Trophoblast cell (in vitro differentiated cells and primary cell): ENCODE results near the gene PRSS38.
A peak's percentile ranks its signal among the peaks of the same experiment; 100 is the strongest.

Experiments used
- DNase-seq, 2 donors: peaks; one replicate each; pipeline ENCODE4 v3.0.0-alpha.2; 2016
- H2AFZ ChIP-seq: 2 replicates; pipeline ENCODE4 v1.6.1; 2013; ENCODE audit warnings: low read length, moderate library complexity, mild to moderate bottlenecking; ENCODE audit not compliant: insufficient read depth, poor library complexity
- H2AK5ac ChIP-seq: 2 replicates; pipeline ENCODE4 v1.6.1; 2013; ENCODE audit warnings: mild to moderate bottlenecking, low read length
- H2BK120ac ChIP-seq: 2 replicates; pipeline ENCODE4 v1.6.1; 2013; ENCODE audit warnings: low read length, mild to moderate bottlenecking, moderate library complexity; ENCODE audit not compliant: insufficient read depth, poor library complexity
- H2BK12ac ChIP-seq: 2 replicates; pipeline ENCODE4 v1.6.1; 2013; ENCODE audit warnings: mild to moderate bottlenecking, low read length, moderate library complexity
- H2BK5ac ChIP-seq: 2 replicates; pipeline ENCODE4 v1.6.1; 2013; ENCODE audit warnings: low read length, low read depth, moderate library complexity, mild to moderate bottlenecking; ENCODE audit not compliant: poor library complexity
- H3K14ac ChIP-seq: 2 replicates; pipeline ENCODE4 v1.6.1; 2013; ENCODE audit warnings: mild to moderate bottlenecking, low read length
- H3K18ac ChIP-seq: 2 replicates; pipeline ENCODE4 v1.6.1; 2013; ENCODE audit warnings: mild to moderate bottlenecking, low read length
- H3K23ac ChIP-seq: 2 replicates; pipeline ENCODE4 v1.6.1; 2013; ENCODE audit warnings: low read length
- H3K27ac ChIP-seq: 2 replicates; pipeline ENCODE4 v1.5.1; 2013; ENCODE audit warnings: low read depth, mild to moderate bottlenecking, inconsistent platforms, low read length, moderate library complexity
- H3K27me3 ChIP-seq: 2 replicates; pipeline ENCODE4 v1.6.1; 2013; ENCODE audit warnings: inconsistent platforms, mild to moderate bottlenecking, low read length, moderate library complexity; ENCODE audit not compliant: insufficient read depth
- H3K36me3 ChIP-seq, 2 experiments: 1 replicate in 1 of 2; 2 replicates in 1 of 2; pipeline ENCODE4 v1.6.1; 2013; ENCODE audit warnings: low read length in 2 of 2, mild to moderate bottlenecking in 2 of 2, moderate library complexity in 1 of 2; ENCODE audit not compliant: insufficient read depth in 2 of 2, control insufficient read depth in 1 of 2
- H3K4ac ChIP-seq: 2 replicates; pipeline ENCODE4 v1.6.1; 2013; ENCODE audit warnings: low read depth, mild to moderate bottlenecking, low read length, moderate library complexity
- H3K4me1 ChIP-seq, 2 experiments: 1 replicate in 1 of 2; 2 replicates in 1 of 2; pipeline ENCODE4 v1.6.1; 2013; ENCODE audit warnings: low read length in 2 of 2, mild to moderate bottlenecking in 2 of 2, moderate library complexity in 1 of 2; ENCODE audit not compliant: insufficient read depth in 2 of 2, control insufficient read depth in 1 of 2
- H3K4me2 ChIP-seq: 2 replicates; pipeline ENCODE4 v1.6.1; 2013; ENCODE audit warnings: inconsistent platforms, mild to moderate bottlenecking, low read length, moderate library complexity
- H3K4me3 ChIP-seq: 2 replicates; pipeline ENCODE4 v1.5.1; 2013; ENCODE audit warnings: mild to moderate bottlenecking, low read depth, low read length, inconsistent platforms
- H3K79me1 ChIP-seq: one replicate; pipeline ENCODE4 v1.6.1; 2013; ENCODE audit warnings: low read length
- H3K79me2 ChIP-seq: 2 replicates; pipeline ENCODE4 v1.6.1; 2013; ENCODE audit warnings: low read length, mild to moderate bottlenecking; ENCODE audit not compliant: control insufficient read depth, insufficient read depth, poor library complexity
- H3K9ac ChIP-seq: 2 replicates; pipeline ENCODE4 v1.6.1; 2013; ENCODE audit warnings: mild to moderate bottlenecking, low read length
- H3K9me3 ChIP-seq: 2 replicates; pipeline ENCODE4 v1.6.1; 2013; ENCODE audit warnings: low read depth, mild to moderate bottlenecking, control low read depth, inconsistent platforms, low read length; ENCODE audit not compliant: insufficient read depth
- H4K12ac ChIP-seq: 2 replicates; pipeline ENCODE4 v1.6.1; 2013; ENCODE audit warnings: low read depth, mild to moderate bottlenecking, low read length, moderate library complexity
- H4K8ac ChIP-seq: 2 replicates; pipeline ENCODE4 v1.6.1; 2013; ENCODE audit warnings: low read depth, mild to moderate bottlenecking, low read length, moderate library complexity
- H4K91ac ChIP-seq: one replicate; pipeline ENCODE4 v1.6.1; 2013; ENCODE audit warnings: low read depth, mild to moderate bottlenecking, low read length, moderate library complexity
- WGBS: extraction: QIAGEN DNeasy Blood & Tissue Kit; methylation state at CpG from one replicate; pipeline ENCODE4 v1.1.7; 2013; ENCODE audit warnings: missing lambda C conversion rate; ENCODE audit not compliant: insufficient read length, insufficient coverage; ENCODE audit errors: extremely low coverage; 5-methylcytosine and 5-hydroxymethylcytosine counted together

The PRSS38 gene

GRCh38 chr1:227885648-227886502 lies 70.4 kb downstream of the PRSS38 start:
- WGBS = no CpG with 5 or more reads among the region's 14 CpGs
- peak overlapping the region; percentile 34 for H2BK12ac ChIP-seq

GRCh38 chr1:227886503-227886961 lies 71.1 kb downstream of the PRSS38 start:
- Histone ChIP-seq H2AK5ac (no peak overlapping the region), H3K14ac (peak overlapping the region; percentile 30), H2AFZ (no peak overlapping the region), H2BK5ac (no peak overlapping the region), H3K36me3 (no peaks in the 10 kb centered on the region), H4K8ac (peak overlapping the region; percentile 39), H3K9ac (no peak overlapping the region), H3K27ac (peak overlapping the region; percentile 22), H3K9me3 (peaks cover 1% of the 10 kb centered on the region), H3K4me3 (no peak overlapping the region), H3K79me1 (peaks cover 15% of the 10 kb centered on the region), H3K4ac (peak overlapping the region; percentile 64), H3K79me2 (peaks cover 1% of the 10 kb centered on the region), H2BK12ac (no peak overlapping the region), H3K4me2 (peak overlapping the region; percentile 57), H4K12ac (no peak overlapping the region), H3K27me3 (no peaks in the 10 kb centered on the region), H2BK120ac (peak overlapping the region; percentile 77), H4K91ac (peak overlapping the region; percentile 90), H3K23ac (no peak overlapping the region), H3K4me1 (peaks cover 17 to 26% of the 10 kb centered on the region in 2 experiments), H3K18ac (no peak overlapping the region)
- no peak for DNase-seq
- no CpG with 5 or more reads among the region's 18 CpGs for WGBS

More at GRCh38 chr1:227885648-227886502, 70.4 kb downstream of the PRSS38 start:
- DNase-seq = peak in 1 of 2 donors; percentile 40
- Histone ChIP-seq H4K12ac (peak overlapping the region; percentile 25), H3K27ac (peak overlapping the region; percentile 15), H3K27me3 (no peaks in the 10 kb centered on the region), H2BK120ac (peak overlapping the region; percentile 77), H3K4ac (peak overlapping the region; percentile 64), H3K4me2 (peak overlapping the region; percentile 57), H3K4me1 (peaks cover 17 to 25% of the 10 kb centered on the region in 2 experiments), H3K23ac (no peak overlapping the region), H3K9me3 (peaks cover 1% of the 10 kb centered on the region), H2AFZ (peak overlapping the region; percentile 68), H3K79me1 (peaks cover 15% of the 10 kb centered on the region), H3K9ac (no peak overlapping the region), H3K18ac (peak overlapping the region; percentile 47), H3K4me3 (no peak overlapping the region), H3K79me2 (peaks cover 1% of the 10 kb centered on the region), H3K14ac (peak overlapping the region; percentile 23), H4K8ac (peak overlapping the region; percentile 82), H4K91ac (peak overlapping the region; percentile 90), H2BK5ac (peak overlapping the region; percentile 58), H3K36me3 (no peaks in the 10 kb centered on the region), H2AK5ac (peak overlapping the region; percentile 25)

- Histone ChIP-seq H2BK5ac (peak overlapping the region; percentile 28), H3K4ac (peak overlapping the region; percentile 30), H4K12ac (peak overlapping the region; percentile 35), H3K18ac (peak overlapping the region; percentile 62), H4K91ac (peak overlapping the region; percentile 78), H2BK12ac (no peak overlapping the region), H2AFZ (no peak overlapping the region), H3K9me3 (peaks cover 1% of the 10 kb centered on the region), H3K9ac (peak overlapping the region; percentile 43), H3K36me3 (no peaks in the 10 kb centered on the region), H3K27me3 (no peaks in the 10 kb centered on the region), H3K79me1 (peaks cover 15% of the 10 kb centered on the region), H2BK120ac (peak overlapping the region; percentile 34), H3K4me3 (peak overlapping the region; percentile 10), H3K23ac (no peak overlapping the region), H3K27ac (peak overlapping the region; percentile 30), H3K79me2 (peaks cover 1% of the 10 kb centered on the region), H4K8ac (peak overlapping the region; percentile 79), H3K14ac (peak overlapping the region; percentile 54), H3K4me1 (peaks cover 22 to 29% of the 10 kb centered on the region in 2 experiments), H3K4me2 (peak overlapping the region; percentile 57), H2AK5ac (peak overlapping the region; percentile 23)
- WGBS = no CpG with 5 or more reads among the region's 30 CpGs
- DNase-seq = peak in 1 of 2 donors; percentile 43
Observed at GRCh38 chr1:227886993-227887696, 71.7 kb downstream of the PRSS38 start.

GRCh38 chr1:227887697-227888403 lies 72.4 kb downstream of the PRSS38 start:
- Histone ChIP-seq H4K12ac (no peak overlapping the region), H3K9me3 (no peaks in the 10 kb centered on the region), H4K91ac (peak overlapping the region; percentile 78), H4K8ac (peak overlapping the region; percentile 79), H3K23ac (no peak overlapping the region), H3K4me3 (no peak overlapping the region), H3K79me1 (peaks cover 19% of the 10 kb centered on the region), H3K14ac (no peak overlapping the region), H3K79me2 (peaks cover 1% of the 10 kb centered on the region), H2BK120ac (peak overlapping the region; percentile 34), H2BK12ac (no peak overlapping the region), H3K9ac (no peak overlapping the region), H3K27ac (peak overlapping the region; percentile 30), H3K4me2 (peak overlapping the region; percentile 57), H3K18ac (no peak overlapping the region), H3K27me3 (no peaks in the 10 kb centered on the region), H3K4ac (no peak overlapping the region), H2AK5ac (no peak overlapping the region), H2AFZ (no peak overlapping the region), H2BK5ac (no peak overlapping the region), H3K4me1 (peaks cover 29 to 36% of the 10 kb centered on the region in 2 experiments), H3K36me3 (no peaks in the 10 kb centered on the region)
- no peak for DNase-seq
- WGBS = no CpG with 5 or more reads among the region's 40 CpGs
